SU-DHL-6 (cell line): Measurements from ENCODE around the gene LRRC19.

Source experiments
- H2AFZ ChIP-seq: fragments of 200-600 bp; sonication (generic); 2 replicates; pipeline ENCODE4 v1.6.1; 2014; ENCODE audit warnings: low read depth, mild to moderate bottlenecking, moderate library complexity, mixed read lengths, antibody characterized with exemption, low read length; ENCODE audit not compliant: severe bottlenecking
- H3F3A ChIP-seq: fragments of 200-600 bp; shearing (Covaris generic); 2 replicates; pipeline ENCODE4 v1.6.0; 2016; ENCODE audit warnings: antibody characterized with exemption, mild to moderate bottlenecking; ENCODE audit not compliant: insufficient read depth
- H3K27ac ChIP-seq: fragments of 200-600 bp; sonication (generic); 2 replicates; pipeline ENCODE4 v1.5.1; 2016; ENCODE audit warnings: low read depth, mild to moderate bottlenecking, low read length, moderate library complexity, mixed read lengths
- H3K27me3 ChIP-seq: fragments of 200-600 bp; sonication (generic), shearing (Covaris generic); 2 replicates; pipeline ENCODE4 v1.6.0; 2014; ENCODE audit warnings: mild to moderate bottlenecking, low read length
- H3K36me3 ChIP-seq: fragments of 200-600 bp; sonication (generic); 2 replicates; pipeline ENCODE4 v1.6.1; 2014; ENCODE audit warnings: mild to moderate bottlenecking, low read length, mixed read lengths
- H3K4me2 ChIP-seq: fragments of 300-600, 200-600 bp; shearing (Covaris generic), sonication (generic); 2 replicates; pipeline ENCODE4 v1.6.0; 2014; ENCODE audit warnings: low read length, low read depth, mild to moderate bottlenecking; ENCODE audit not compliant: poor library complexity, severe bottlenecking
- H3K4me3 ChIP-seq: fragments of 200-600 bp; sonication (generic); 2 replicates; pipeline ENCODE4 v1.5.1; 2014; ENCODE audit warnings: antibody characterized with exemption, low read length, mild to moderate bottlenecking, mixed read lengths; ENCODE audit not compliant: insufficient read depth, poor library complexity, severe bottlenecking
- H3K79me2 ChIP-seq: fragments of 200-600 bp; sonication (generic); 2 replicates; pipeline ENCODE4 v1.6.1; 2014; ENCODE audit warnings: mild to moderate bottlenecking, low read length, moderate library complexity; ENCODE audit not compliant: insufficient read depth
- H3K9ac ChIP-seq: fragments of 200-600 bp; sonication (generic); 2 replicates; pipeline ENCODE4 v1.7.0; 2014; ENCODE audit warnings: mild to moderate bottlenecking, low read length
- H3K9me2 ChIP-seq: fragments of 200-600 bp; sonication (generic); replicated peaks from 2 replicates; pipeline ENCODE4 v1.6.1; 2014; ENCODE audit warnings: low read length; ENCODE audit not compliant: insufficient read depth
- H3K9me3 ChIP-seq: fragments of 200-600 bp; sonication (generic); 2 replicates; pipeline ENCODE4 v1.6.1; 2014; ENCODE audit warnings: low read length, mixed read lengths; ENCODE audit not compliant: insufficient read depth
- H4K20me1 ChIP-seq: fragments of 200-600 bp; sonication (generic); 2 replicates; pipeline ENCODE4 v1.6.1; 2014; ENCODE audit warnings: low read depth, mild to moderate bottlenecking, antibody characterized with exemption, low read length, moderate library complexity, mixed read lengths
- EZH2phosphoT487 ChIP-seq: fragments of 200-600 bp; sonication (generic), shearing (Covaris generic); conservative IDR thresholded peaks from 2 replicates; pipeline ENCODE4 v1.6.1; 2018; ENCODE audit warnings: mild to moderate bottlenecking, antibody characterized with exemption, low read length, moderate library complexity, mixed read lengths
- TF ChIP-seq, protein P1 (sequence below): fragments of 200-600 bp; sonication (generic); IDR thresholded peaks from one replicate; pipeline ENCODE4 v1.5.1; 2017; ENCODE audit warnings: antibody characterized with exemption, mild to moderate bottlenecking, low read length, moderate library complexity; ENCODE audit not compliant: insufficient read depth, poor library complexity, severe bottlenecking

Gene LRRC19

DNA sequence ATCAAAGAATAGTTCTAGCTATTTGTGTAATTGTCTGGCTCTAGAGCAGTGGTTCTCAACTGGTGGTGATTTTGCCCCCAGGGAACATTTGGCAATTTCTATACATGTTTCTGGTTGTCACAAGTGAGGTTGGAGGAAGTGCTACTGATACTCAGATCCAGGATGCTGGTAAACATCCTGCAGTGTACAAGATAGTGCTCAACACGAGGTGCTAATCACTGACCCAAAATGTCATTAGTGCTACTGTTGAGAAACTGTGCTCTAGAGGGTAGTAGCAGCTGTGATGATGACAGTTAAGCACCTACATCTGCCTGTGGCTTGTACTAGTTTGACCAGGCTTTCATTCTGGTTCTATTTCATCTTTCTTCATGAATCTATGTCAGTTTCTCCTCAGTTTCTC is 22.1 kb downstream of the LRRC19 start:
- Histone ChIP-seq H3K4me2 (no peak overlapping the region), H3K36me3 (no peaks in the 10 kb centered on the region), H3K9me2 (no peaks in the 10 kb centered on the region), H3K79me2 (no peaks in the 10 kb centered on the region), H3K4me3 (no peak overlapping the region), H3K9ac (no peak overlapping the region), H4K20me1 (no peaks in the 10 kb centered on the region), H3F3A (no peaks in the 10 kb centered on the region), H3K27me3 (no peaks in the 10 kb centered on the region), H2AFZ (no peak overlapping the region), H3K27ac (no peak overlapping the region), H3K9me3 (no peaks in the 10 kb centered on the region)
- TF ChIP-seq, protein P1, sequence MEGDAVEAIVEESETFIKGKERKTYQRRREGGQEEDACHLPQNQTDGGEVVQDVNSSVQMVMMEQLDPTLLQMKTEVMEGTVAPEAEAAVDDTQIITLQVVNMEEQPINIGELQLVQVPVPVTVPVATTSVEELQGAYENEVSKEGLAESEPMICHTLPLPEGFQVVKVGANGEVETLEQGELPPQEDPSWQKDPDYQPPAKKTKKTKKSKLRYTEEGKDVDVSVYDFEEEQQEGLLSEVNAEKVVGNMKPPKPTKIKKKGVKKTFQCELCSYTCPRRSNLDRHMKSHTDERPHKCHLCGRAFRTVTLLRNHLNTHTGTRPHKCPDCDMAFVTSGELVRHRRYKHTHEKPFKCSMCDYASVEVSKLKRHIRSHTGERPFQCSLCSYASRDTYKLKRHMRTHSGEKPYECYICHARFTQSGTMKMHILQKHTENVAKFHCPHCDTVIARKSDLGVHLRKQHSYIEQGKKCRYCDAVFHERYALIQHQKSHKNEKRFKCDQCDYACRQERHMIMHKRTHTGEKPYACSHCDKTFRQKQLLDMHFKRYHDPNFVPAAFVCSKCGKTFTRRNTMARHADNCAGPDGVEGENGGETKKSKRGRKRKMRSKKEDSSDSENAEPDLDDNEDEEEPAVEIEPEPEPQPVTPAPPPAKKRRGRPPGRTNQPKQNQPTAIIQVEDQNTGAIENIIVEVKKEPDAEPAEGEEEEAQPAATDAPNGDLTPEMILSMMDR = no peak
- no peak for TF ChIP-seq EZH2phosphoT487

DNA sequence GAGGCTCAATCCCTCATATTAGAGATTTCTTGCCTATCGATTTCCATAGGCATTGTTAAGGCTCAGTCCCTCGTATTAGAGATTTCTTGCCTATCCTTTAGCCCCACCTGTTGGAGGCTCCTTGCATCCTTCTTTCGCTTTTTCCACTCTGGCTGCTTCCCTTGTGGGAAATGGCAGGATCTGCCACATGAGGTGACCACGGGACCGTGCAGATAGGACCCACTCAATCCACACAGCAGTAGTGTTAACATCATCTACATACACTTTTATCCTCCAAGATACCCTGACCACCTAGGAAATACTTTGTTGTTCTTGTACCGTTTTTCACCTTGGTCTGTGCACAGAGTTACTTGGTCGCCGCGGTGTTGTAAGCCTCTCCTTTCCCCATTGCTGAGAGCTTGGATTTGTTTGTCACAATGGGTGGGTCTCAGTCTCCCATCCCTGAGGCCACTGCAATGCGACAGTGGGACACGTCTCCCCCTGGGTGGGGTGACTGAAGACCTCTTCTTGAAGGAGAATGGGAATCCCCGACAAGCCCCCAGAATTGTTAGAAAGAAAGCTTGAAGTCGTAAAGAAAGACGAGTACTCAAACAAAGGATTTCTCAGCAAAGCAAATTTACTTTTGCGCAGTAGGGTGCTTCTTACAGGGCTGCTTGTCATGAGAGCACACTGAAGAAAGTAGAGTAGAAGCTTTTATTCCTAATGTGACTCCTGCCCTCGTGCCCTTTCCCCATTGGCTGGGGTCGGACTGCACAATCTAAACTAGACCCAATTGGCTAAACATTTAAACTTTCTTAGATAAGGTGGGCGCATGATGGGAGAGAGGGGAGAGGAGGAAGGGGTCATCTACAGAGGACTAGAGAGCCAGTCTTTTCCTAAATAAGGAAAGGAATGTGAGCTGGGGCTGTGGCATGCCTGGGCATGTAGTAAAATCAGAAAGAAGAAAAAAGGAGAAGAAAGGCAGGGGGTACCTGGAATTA is 29.5 kb downstream of the LRRC19 start:
- H3K79me2 ChIP-seq = no peaks in the 10 kb centered on the region
- H3K9me3 ChIP-seq = no peaks in the 10 kb centered on the region
- no peak overlapping the region for H3K9ac ChIP-seq
- no peaks in the 10 kb centered on the region for H3K36me3 ChIP-seq
- no peak overlapping the region for H3K27ac ChIP-seq
- H3F3A ChIP-seq = no peaks in the 10 kb centered on the region
- no peaks in the 10 kb centered on the region for H4K20me1 ChIP-seq
- no peak overlapping the region for H3K4me3 ChIP-seq
- H2AFZ ChIP-seq = no peak overlapping the region
- TF ChIP-seq EZH2phosphoT487 = no peak
- TF ChIP-seq, protein P1 = no peak
- no peaks in the 10 kb centered on the region for H3K27me3 ChIP-seq
- no peaks in the 10 kb centered on the region for H3K9me2 ChIP-seq
- no peak overlapping the region for H3K4me2 ChIP-seq

DNA sequence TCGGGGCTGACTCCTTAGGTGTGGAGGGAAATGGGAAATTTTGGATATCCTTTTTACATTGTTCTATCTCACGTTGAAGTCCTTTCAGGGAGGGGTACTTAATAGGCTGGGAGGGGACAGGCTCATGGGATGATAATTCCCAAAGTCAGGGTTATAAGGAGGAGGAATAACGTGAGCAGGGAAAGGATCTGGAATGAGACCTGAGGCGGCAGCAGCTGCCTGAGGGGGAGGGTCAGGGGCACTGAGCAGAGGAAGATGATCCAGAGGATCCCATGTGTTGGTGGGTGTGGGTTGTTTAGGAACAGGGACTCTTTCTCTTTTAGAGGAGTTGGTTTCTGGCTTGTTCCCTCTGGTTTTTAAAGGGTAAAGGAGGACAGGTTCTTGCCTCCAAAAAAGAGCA is 30.5 kb downstream of the LRRC19 start:
- no peak overlapping the region for H3K27ac ChIP-seq
- no peaks in the 10 kb centered on the region for H3K79me2 ChIP-seq
- TF ChIP-seq, protein P1 = no peak
- TF ChIP-seq EZH2phosphoT487 = no peak
- H4K20me1 ChIP-seq = no peaks in the 10 kb centered on the region
- H2AFZ ChIP-seq = no peak overlapping the region
- no peaks in the 10 kb centered on the region for H3K27me3 ChIP-seq
- H3K9ac ChIP-seq = no peak overlapping the region
- H3K9me2 ChIP-seq = no peaks in the 10 kb centered on the region
- H3K9me3 ChIP-seq = no peaks in the 10 kb centered on the region
- no peaks in the 10 kb centered on the region for H3K36me3 ChIP-seq
- H3K4me2 ChIP-seq = no peak overlapping the region
- no peak overlapping the region for H3K4me3 ChIP-seq
- no peaks in the 10 kb centered on the region for H3F3A ChIP-seq
